Measurements from ENCODE around the gene ROBO2.

ROBO2 gene

GRCh38 chr3:77256584-77257503 is 216.9 kb downstream of the ROBO2 start:
- DNase-seq (ENCODE audit: low read depth): no peak
- no peak for TF ChIP-seq CTCF (IDR thresholded peaks at IDR 0.05; ENCODE audit: low read length, missing control alignments)
- no peak overlapping the region for H3K4me3 ChIP-seq (replicated peaks; ENCODE audit: low read depth, low read length)

GRCh38 chr3:77259694-77260093 is 219.8 kb downstream of the ROBO2 start:
- no peak overlapping the region for H3K4me3 ChIP-seq (replicated peaks; ENCODE audit: low read depth, low read length)
- TF ChIP-seq CTCF (IDR thresholded peaks at IDR 0.05; ENCODE audit: low read length, missing control alignments): no peak
- DNase-seq (ENCODE audit: low read depth): no peak

GRCh38 chr3:77262361-77262760 is 222.5 kb downstream of the ROBO2 start:
- no peak for TF ChIP-seq CTCF (IDR thresholded peaks at IDR 0.05; ENCODE audit: low read length, missing control alignments)
- H3K4me3 ChIP-seq (replicated peaks; ENCODE audit: low read depth, low read length): no peak overlapping the region
- no peak for DNase-seq (ENCODE audit: low read depth)

- no peak for DNase-seq (ENCODE audit: low read depth)
- H3K4me3 ChIP-seq (replicated peaks; ENCODE audit: low read depth, low read length): no peak overlapping the region
- TF ChIP-seq CTCF (IDR thresholded peaks at IDR 0.05; ENCODE audit: low read length, missing control alignments): no peak
Measured at GRCh38 chr3:77267589-77267988, 227.7 kb downstream of the ROBO2 start.

DNA sequence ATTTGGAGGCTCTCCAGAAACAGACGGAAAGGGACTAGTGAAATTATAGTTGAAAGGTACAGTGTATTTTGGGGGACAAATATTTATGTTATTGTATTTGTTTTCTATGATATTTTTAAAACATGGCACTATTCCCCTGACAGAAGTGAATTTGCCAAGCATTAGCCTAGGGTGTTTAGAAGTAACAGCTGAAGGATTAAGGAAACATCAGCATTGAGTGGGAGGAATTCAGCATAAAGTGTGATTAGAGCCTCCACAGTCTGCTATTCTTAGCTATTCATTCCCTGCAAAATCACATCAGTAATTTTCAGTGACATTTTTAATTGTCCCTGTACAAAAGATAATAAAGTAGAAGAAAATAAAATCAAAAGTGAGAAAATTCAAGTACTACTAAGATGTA is 231.4 kb downstream of the ROBO2 start:
- H3K4me3 ChIP-seq (replicated peaks; ENCODE audit: low read depth, low read length): no peak overlapping the region
- no peak for DNase-seq (ENCODE audit: low read depth)
- no peak for TF ChIP-seq CTCF (IDR thresholded peaks at IDR 0.05; ENCODE audit: low read length, missing control alignments)

DNA sequence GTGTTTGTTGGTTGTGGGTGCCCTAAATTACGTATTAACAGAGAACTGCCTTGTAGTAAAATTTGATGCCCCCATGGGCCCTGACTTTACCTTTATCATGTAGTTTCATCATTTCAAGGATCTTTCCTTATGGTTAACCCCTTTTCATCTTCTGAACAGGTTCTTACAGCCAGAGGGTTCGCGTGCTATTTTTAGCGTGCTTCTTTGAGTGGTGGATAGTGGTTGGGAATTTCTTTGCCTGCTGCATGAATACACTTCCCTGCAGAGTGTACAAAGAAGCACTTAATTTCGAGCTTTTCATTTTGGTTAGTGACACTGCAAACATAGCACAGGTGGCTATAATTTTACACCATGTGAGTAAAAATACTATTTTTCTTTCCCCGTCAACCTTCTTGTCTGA is 231.8 kb downstream of the ROBO2 start:
- DNase-seq (ENCODE audit: low read depth): no peak
- no peak overlapping the region for H3K4me3 ChIP-seq (replicated peaks; ENCODE audit: low read depth, low read length)

More for the DNA sequence above, 231.8 kb downstream of the ROBO2 start:
- TF ChIP-seq CTCF (IDR thresholded peaks at IDR 0.05; ENCODE audit: low read length, missing control alignments): no peak

All from fibroblast of pulmonary artery (primary cell).